Loucy (cell line): ENCODE results near the gene SDHAF3.
A peak's percentile ranks its signal among the peaks of the same experiment; 100 is the strongest.
"Not testable (repeated sequence)": the region's sequence is repeated elsewhere in the genome, so short reads cannot be mapped to it uniquely, and the experiment has no call there.

ENCODE experiments used
- H2AFZ ChIP-seq: fragments of 200-600 bp; sonication (generic); 2 replicates; pipeline ENCODE4 v1.6.0; 2016; ENCODE audit warnings: antibody characterized with exemption, mild to moderate bottlenecking, low read length, moderate library complexity
- H3F3A ChIP-seq: fragments of 200-600 bp; 2 replicates; pipeline ENCODE4 v1.6.0; 2016; ENCODE audit warnings: antibody characterized with exemption, low read depth, mild to moderate bottlenecking
- H3K27me3 ChIP-seq: fragments of 200-600 bp; sonication (generic); 2 replicates; pipeline ENCODE4 v1.6.1; 2014; ENCODE audit warnings: low read length, mild to moderate bottlenecking; ENCODE audit not compliant: insufficient read depth, poor library complexity, severe bottlenecking
- H3K36me3 ChIP-seq: fragments of 200-600 bp; sonication (generic); 2 replicates; pipeline ENCODE4 v1.6.1; 2016; ENCODE audit warnings: low read length; ENCODE audit not compliant: insufficient read depth
- H3K4me1 ChIP-seq: fragments of 200-600 bp; sonication (generic); 2 replicates; pipeline ENCODE4 v1.5.1; 2014; ENCODE audit warnings: low read length, mild to moderate bottlenecking; ENCODE audit not compliant: insufficient read depth, poor library complexity, severe bottlenecking
- H3K4me2 ChIP-seq: fragments of 200-600 bp; sonication (generic); 2 replicates; pipeline ENCODE4 v1.6.0; 2014; ENCODE audit warnings: antibody characterized with exemption, low read length, low read depth, mild to moderate bottlenecking; ENCODE audit not compliant: poor library complexity, severe bottlenecking
- H3K4me3 ChIP-seq: fragments of 200-600 bp; sonication (generic); 2 replicates; pipeline ENCODE4 v1.5.1; 2014; ENCODE audit warnings: low read length, mild to moderate bottlenecking, mixed read lengths; ENCODE audit not compliant: poor library complexity, severe bottlenecking
- H3K79me2 ChIP-seq: fragments of 200-600 bp; sonication (generic); 2 replicates; pipeline ENCODE4 v1.6.1; 2014; ENCODE audit warnings: low read length; ENCODE audit not compliant: insufficient read depth
- H3K9ac ChIP-seq: fragments of 200-600 bp; sonication (generic); 2 replicates; pipeline ENCODE4 v1.6.0; 2014; ENCODE audit warnings: mild to moderate bottlenecking, low read depth, low read length, moderate library complexity; ENCODE audit not compliant: poor library complexity, severe bottlenecking
- H3K9me2 ChIP-seq: fragments of 200-600 bp; sonication (generic); replicated peaks from 2 replicates; pipeline ENCODE4 v1.6.1; 2016; ENCODE audit warnings: low read depth, low read length, mixed read lengths
- H3K9me3 ChIP-seq: fragments of 200-600 bp; sonication (generic); 2 replicates; pipeline ENCODE4 v1.6.1; 2014; ENCODE audit warnings: mild to moderate bottlenecking, antibody characterized with exemption, low read length, low read depth; ENCODE audit not compliant: insufficient read depth
- H4K20me1 ChIP-seq: fragments of 200-600 bp; sonication (generic); 2 replicates; pipeline ENCODE4 v1.6.0; 2014; ENCODE audit warnings: antibody characterized with exemption, low read length, mild to moderate bottlenecking; ENCODE audit not compliant: insufficient read depth, poor library complexity, severe bottlenecking
- EZH2phosphoT487 ChIP-seq: fragments of 200-600 bp; IDR thresholded peaks from 2 replicates; pipeline ENCODE4 v1.6.1; 2018; ENCODE audit warnings: antibody characterized with exemption, mild to moderate bottlenecking, moderate library complexity, borderline replicate concordance
- TF ChIP-seq, protein P1 (sequence below): fragments of 200-600 bp; sonication (generic); conservative IDR thresholded peaks from 2 replicates; pipeline ENCODE4 v1.5.1; 2014; ENCODE audit warnings: mild to moderate bottlenecking, antibody characterized with exemption, low read length

Gene SDHAF3

DNA sequence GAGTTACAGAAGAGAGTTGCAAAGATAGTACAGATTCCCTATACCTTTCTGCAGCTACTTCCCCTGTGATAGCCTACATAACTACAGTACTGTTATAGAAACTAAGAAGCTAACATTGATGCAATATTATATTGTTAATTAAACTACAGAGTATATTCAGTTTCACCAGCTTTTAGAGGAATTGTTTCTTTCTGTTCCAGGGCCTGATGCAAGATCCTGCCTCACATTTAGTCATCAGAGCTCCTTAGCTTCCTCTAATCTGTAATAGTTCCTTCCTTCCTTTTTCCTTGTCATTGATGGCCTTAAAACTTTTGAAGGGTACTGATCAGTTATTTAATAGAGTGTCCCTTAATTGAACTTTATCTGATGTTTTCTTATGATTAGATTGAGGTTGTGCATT, 56.8 kb downstream of the SDHAF3 start:
- H3K27me3 ChIP-seq: no peaks in the 10 kb centered on the region
- no peaks in the 10 kb centered on the region for H3K9me2 ChIP-seq
- H2AFZ ChIP-seq: no peak overlapping the region
- TF ChIP-seq, protein P1, sequence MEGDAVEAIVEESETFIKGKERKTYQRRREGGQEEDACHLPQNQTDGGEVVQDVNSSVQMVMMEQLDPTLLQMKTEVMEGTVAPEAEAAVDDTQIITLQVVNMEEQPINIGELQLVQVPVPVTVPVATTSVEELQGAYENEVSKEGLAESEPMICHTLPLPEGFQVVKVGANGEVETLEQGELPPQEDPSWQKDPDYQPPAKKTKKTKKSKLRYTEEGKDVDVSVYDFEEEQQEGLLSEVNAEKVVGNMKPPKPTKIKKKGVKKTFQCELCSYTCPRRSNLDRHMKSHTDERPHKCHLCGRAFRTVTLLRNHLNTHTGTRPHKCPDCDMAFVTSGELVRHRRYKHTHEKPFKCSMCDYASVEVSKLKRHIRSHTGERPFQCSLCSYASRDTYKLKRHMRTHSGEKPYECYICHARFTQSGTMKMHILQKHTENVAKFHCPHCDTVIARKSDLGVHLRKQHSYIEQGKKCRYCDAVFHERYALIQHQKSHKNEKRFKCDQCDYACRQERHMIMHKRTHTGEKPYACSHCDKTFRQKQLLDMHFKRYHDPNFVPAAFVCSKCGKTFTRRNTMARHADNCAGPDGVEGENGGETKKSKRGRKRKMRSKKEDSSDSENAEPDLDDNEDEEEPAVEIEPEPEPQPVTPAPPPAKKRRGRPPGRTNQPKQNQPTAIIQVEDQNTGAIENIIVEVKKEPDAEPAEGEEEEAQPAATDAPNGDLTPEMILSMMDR: no peak
- no peak for TF ChIP-seq EZH2phosphoT487
- H3F3A ChIP-seq: no peaks in the 10 kb centered on the region
- no peaks in the 10 kb centered on the region for H3K9me3 ChIP-seq
- H3K4me1 ChIP-seq: no peaks in the 10 kb centered on the region
- no peak overlapping the region for H3K4me3 ChIP-seq
- no peak overlapping the region for H3K9ac ChIP-seq
- no peaks in the 10 kb centered on the region for H3K36me3 ChIP-seq
- H3K4me2 ChIP-seq: no peak overlapping the region
- H3K79me2 ChIP-seq: no peaks in the 10 kb centered on the region
- H4K20me1 ChIP-seq: no peaks in the 10 kb centered on the region

DNA sequence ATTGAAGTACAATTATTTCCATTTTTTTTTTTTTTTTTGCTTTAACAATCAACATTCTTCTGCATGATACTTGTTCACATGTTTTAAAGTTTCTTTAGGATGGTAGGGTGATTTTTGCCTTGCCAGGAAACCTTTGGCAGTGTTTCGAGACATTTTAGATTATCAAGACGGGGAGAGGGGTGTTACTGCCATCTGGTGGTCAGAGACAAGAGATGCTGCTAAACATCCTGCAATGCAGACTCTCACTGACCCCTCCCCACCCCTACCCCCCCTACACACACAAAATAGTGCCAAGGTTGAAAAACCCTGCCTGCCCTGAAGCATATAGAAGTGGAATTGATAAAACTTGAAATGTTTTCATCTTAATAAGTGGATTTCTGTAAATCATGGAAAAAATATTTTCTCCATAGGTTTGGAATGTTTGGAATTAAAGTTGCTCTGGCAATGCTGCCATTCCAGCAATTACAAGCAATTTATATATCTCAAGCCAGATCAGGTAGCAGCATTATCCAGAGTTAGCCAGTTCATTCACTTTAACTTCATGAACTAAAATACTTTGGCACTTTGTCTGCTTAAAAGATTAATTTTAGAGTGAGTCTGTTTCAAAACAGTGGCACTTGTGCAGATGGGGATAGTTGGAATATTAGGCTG, 62.1 kb downstream of the SDHAF3 start:
- no peaks in the 10 kb centered on the region for H3K9me3 ChIP-seq
- H3K9ac ChIP-seq: no peak overlapping the region
- H4K20me1 ChIP-seq: no peaks in the 10 kb centered on the region
- no peaks in the 10 kb centered on the region for H3K79me2 ChIP-seq
- no peaks in the 10 kb centered on the region for H3K9me2 ChIP-seq
- H3K27me3 ChIP-seq: no peaks in the 10 kb centered on the region
- H3K4me1 ChIP-seq: no peaks in the 10 kb centered on the region
- no peak overlapping the region for H3K4me3 ChIP-seq
- TF ChIP-seq EZH2phosphoT487: no peak
- TF ChIP-seq, protein P1: peak; percentile 76
- H3K4me2 ChIP-seq: no peak overlapping the region
- H3F3A ChIP-seq: no peaks in the 10 kb centered on the region
- no peak overlapping the region for H2AFZ ChIP-seq
- no peaks in the 10 kb centered on the region for H3K36me3 ChIP-seq

DNA sequence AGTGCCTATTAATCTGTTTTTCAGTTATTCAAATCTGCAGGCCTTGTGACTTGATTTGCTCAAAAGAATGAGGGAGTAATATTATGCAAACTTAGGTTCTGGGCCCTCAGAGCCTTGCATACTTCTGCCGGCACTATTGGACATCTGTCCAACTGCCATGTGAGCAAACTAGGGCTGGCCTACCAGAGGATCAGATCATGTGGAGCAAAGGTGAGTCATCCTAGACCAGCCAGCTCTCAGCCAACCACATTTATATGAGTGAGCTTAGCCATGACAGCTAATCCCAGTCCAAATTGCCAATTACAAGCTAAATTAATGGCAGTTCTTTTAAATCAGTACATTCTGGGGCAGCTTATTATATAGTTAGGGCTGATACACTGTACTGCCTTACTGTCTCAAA, 69.6 kb downstream of the SDHAF3 start:
- no peaks in the 10 kb centered on the region for H3K9me3 ChIP-seq
- no peak for TF ChIP-seq EZH2phosphoT487
- TF ChIP-seq, protein P1: no peak
- H2AFZ ChIP-seq: no peak overlapping the region
- H3K79me2 ChIP-seq: no peaks in the 10 kb centered on the region
- H3K4me3 ChIP-seq: no peak overlapping the region
- no peak overlapping the region for H3K9ac ChIP-seq
- H3K4me2 ChIP-seq: no peak overlapping the region
- no peaks in the 10 kb centered on the region for H3K36me3 ChIP-seq
- H3K4me1 ChIP-seq: no peaks in the 10 kb centered on the region
- no peaks in the 10 kb centered on the region for H3K9me2 ChIP-seq
- H4K20me1 ChIP-seq: no peaks in the 10 kb centered on the region
- H3F3A ChIP-seq: no peaks in the 10 kb centered on the region
- H3K27me3 ChIP-seq: no peaks in the 10 kb centered on the region

DNA sequence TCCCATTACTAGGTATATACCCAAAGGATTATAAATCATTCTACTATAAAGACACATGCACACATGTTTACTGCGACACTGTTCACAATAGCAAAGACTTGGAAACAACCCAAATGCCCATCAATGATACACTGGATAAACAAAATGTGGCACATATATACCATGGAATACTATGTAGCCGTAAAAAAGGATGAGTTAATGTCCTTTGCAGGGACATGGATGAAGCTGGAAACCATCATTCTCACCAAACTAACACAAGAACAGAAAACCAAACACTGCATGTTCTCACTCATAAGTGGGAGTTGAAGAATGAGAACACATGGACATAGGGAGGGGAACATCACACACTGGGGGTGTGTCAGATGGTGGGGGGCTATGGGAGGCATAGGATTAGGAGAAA, 78.7 kb downstream of the SDHAF3 start:
- H3K9me3 ChIP-seq, H3K27me3 ChIP-seq, H3F3A ChIP-seq, H3K4me3 ChIP-seq, H3K4me1 ChIP-seq, H3K4me2 ChIP-seq, H4K20me1 ChIP-seq, H2AFZ ChIP-seq, H3K9ac ChIP-seq, H3K9me2 ChIP-seq, H3K79me2 ChIP-seq, H3K36me3 ChIP-seq: not testable (repeated sequence)
